ENCODE results near the gene ANKRD24.

DNA sequence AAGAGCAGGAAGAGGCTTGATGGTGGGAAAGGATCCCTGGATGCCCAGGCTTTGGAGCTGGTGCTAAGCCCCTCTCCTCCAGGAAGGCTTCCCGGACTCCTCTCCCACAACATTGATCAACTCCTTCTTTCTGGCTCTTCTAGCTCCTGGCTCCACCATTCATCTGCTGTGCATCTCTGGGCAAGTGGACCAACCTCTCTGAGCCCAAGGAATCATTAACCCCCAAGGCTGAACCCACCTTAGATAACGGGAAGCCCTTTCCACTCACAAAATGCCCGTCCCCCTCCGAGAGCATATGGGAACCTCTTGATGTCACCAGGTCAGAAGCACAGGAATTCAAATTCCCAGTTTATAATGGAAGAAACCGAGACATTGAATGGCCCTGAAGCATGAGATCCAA lies 5.3 kb upstream of the ANKRD24 start:
- TF ChIP-seq, protein P1, sequence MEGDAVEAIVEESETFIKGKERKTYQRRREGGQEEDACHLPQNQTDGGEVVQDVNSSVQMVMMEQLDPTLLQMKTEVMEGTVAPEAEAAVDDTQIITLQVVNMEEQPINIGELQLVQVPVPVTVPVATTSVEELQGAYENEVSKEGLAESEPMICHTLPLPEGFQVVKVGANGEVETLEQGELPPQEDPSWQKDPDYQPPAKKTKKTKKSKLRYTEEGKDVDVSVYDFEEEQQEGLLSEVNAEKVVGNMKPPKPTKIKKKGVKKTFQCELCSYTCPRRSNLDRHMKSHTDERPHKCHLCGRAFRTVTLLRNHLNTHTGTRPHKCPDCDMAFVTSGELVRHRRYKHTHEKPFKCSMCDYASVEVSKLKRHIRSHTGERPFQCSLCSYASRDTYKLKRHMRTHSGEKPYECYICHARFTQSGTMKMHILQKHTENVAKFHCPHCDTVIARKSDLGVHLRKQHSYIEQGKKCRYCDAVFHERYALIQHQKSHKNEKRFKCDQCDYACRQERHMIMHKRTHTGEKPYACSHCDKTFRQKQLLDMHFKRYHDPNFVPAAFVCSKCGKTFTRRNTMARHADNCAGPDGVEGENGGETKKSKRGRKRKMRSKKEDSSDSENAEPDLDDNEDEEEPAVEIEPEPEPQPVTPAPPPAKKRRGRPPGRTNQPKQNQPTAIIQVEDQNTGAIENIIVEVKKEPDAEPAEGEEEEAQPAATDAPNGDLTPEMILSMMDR (IDR thresholded peaks at IDR 0.05; ENCODE audit: extremely low read depth in 1 of 2, insufficient read depth in 1 of 2, low read depth in 1 of 2, low read length in 2 of 2), result no peak
- TF ChIP-seq POLR2AphosphoS5 (IDR thresholded peaks at IDR 0.05; ENCODE audit: insufficient read depth, low read depth, low read length) (no peak), GATA2 (IDR thresholded peaks at IDR 0.05; ENCODE audit: insufficient read depth, insufficient read length, low read depth, low read length) (no peak), POLR2A (IDR thresholded peaks at IDR 0.05; ENCODE audit: low read depth, low read length) (no peak), MYC (IDR thresholded peaks at IDR 0.05; ENCODE audit: low read depth, low read length) (no peak)
